ENCODE results near the gene HSD17B14.

GRCh38 chr19:48793271-48793670 lies 43.0 kb downstream of the HSD17B14 start:
- TF ChIP-seq, protein P1, sequence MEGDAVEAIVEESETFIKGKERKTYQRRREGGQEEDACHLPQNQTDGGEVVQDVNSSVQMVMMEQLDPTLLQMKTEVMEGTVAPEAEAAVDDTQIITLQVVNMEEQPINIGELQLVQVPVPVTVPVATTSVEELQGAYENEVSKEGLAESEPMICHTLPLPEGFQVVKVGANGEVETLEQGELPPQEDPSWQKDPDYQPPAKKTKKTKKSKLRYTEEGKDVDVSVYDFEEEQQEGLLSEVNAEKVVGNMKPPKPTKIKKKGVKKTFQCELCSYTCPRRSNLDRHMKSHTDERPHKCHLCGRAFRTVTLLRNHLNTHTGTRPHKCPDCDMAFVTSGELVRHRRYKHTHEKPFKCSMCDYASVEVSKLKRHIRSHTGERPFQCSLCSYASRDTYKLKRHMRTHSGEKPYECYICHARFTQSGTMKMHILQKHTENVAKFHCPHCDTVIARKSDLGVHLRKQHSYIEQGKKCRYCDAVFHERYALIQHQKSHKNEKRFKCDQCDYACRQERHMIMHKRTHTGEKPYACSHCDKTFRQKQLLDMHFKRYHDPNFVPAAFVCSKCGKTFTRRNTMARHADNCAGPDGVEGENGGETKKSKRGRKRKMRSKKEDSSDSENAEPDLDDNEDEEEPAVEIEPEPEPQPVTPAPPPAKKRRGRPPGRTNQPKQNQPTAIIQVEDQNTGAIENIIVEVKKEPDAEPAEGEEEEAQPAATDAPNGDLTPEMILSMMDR (IDR thresholded peaks at IDR 0.05): no peak
- no peak for TF ChIP-seq POLR2A (IDR thresholded peaks at IDR 0.05)

All from uterus (tissue), 2 donors.